HG02981 (cell line): ENCODE results near the gene KCTD5.

Source experiments
- ATAC-seq: cut with Tn5 transposase; IDR thresholded peaks from one replicate; pipeline ENCODE4 v1.9.1; 2021; ENCODE audit warnings: mild to moderate bottlenecking, moderate library complexity; ENCODE audit not compliant: unreplicated experiment

Gene KCTD5

DNA sequence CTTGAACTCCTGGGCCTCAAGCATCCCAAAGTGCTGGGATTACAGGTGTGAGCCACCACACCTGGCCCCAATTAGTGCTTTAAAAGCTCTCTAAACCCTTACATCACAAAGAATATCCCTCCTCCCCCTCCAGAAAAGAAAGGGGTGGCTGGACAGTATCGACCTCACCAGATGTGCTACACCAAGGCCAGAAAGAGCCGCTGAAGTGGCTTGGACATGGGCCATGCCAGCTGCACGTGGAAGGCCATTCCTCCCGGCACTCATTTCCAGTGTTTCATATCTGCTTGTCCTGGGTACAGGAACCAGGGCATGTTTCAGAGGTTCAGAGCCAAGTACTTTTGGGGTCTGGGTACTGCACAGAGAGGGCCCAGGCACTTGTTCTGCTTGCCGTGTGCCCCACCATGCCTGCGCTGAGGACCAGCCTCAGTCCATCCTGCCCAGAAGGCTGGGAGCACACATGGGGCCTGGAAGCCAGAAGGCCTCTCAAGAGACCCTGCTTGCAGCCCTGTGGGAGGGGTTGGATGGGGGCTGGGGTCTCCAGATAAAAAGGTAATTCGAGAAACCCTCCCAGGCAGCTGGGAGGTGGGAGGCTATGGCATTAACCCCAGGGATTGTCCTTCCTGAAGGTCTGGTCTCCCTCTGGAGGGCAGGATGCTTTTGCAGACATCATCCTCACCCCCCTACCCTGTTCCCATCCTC lies 66.6 kb downstream of the KCTD5 start:
- ATAC-seq = no peak

DNA sequence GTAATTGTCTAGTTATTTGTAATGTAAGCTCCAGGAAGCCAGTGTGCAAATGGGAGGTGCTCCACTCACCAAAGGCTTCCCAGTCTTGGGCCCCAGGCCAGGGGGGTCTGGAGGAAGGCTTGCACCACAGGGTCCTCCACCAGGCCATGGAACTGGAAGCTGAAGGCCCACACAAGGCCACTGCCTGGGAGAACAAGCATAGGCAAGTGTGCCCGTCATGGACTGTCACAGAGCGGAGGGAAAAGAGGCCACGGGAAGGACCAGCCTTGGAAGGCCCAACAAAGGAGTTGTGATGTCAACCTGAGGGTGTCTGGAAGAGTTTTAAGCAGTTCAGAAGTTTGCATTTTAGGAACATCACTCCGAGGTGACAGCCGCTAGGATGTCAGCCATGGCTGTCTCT lies 67.2 kb downstream of the KCTD5 start:
- no peak for ATAC-seq

DNA sequence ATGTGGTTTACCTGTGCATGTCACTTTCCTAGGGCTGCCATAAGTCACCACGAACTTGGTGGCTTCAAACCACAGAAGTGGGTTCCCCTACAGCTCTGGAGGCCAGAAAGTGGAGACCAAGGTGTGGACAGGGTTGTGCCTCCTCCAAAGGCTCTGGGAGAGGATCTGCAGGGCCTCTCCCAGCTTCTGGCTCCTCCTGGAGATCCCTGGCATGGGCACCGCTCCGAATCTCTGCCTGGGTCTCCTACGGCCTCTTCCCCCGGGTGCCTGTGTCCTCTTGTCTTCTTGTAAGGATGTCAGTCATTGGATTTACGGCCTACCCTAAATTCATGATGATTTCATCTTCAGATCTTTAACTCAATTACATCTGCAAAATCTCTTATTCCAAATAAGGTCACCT lies 67.6 kb downstream of the KCTD5 start:
- no peak for ATAC-seq

DNA sequence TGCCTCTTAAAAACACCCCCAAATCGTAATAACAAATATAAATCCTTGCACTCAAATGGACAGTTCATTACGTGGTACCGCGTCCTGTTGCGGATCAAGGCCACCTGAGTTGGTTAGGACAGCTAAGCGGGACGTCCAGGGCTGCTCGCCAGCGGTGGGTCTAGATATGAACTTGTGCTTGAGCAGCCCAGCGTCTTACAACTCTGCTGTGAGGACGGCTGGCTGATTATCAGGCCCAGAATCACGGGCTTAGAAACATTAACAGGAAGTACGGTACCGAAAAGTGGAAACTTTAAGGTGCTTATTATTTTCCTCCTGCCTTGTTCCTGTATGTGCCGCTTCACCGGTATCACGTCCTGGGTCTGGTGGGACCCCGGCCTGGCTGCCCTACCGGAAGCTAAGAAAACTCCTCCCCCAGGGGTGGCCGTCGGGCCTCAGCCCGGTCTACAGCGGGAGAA lies 69.3 kb downstream of the KCTD5 start:
- ATAC-seq = no peak

DNA sequence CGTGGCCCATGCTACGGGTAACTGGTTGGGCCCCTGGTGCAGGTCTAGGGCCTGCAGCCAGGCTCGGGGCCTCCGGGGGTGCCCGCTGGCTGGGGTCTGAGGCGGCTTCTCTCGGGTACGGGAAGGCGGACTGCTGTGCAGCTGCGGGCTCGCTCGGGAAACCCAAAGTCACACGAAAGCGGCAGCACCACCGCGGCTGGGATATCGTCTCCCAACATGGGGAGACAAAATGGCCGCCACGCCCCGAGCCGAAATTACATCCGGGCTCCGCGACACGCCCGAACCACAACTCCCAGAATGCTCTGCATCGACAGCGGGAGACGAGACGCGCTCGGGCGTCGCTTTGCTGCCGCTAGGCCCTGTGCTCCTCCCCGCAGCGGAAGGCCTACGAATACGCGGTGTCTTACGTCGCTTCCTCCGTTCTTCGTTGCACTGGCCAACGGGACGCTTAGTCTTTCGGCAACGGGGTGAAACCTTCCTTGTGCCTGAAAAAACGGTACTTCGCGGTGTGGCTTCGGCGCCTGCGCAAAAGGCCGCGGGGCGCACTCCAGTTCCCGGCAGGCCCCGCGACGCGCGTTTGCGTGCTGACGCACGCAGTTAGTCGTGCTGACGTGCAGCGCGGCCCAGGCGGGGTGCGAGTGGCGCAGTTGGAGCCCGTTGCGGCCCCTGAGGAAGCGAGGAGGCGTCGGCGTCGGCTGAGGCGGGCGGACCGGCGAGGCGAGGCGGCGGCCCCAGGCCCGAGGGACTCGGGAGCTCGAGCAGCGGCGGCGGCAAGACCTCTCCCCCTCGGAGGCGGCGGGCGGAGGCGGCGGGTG lies 69.9 kb downstream of the KCTD5 start, which contains the start of gene SRRM2:
Gene SRRM2, plus strand, starts transcription at position 604 of the 815 bp plus-strand sequence. CDS start 3,727 bp downstream, outside the sequence.
- peak; percentile 78 for ATAC-seq

DNA sequence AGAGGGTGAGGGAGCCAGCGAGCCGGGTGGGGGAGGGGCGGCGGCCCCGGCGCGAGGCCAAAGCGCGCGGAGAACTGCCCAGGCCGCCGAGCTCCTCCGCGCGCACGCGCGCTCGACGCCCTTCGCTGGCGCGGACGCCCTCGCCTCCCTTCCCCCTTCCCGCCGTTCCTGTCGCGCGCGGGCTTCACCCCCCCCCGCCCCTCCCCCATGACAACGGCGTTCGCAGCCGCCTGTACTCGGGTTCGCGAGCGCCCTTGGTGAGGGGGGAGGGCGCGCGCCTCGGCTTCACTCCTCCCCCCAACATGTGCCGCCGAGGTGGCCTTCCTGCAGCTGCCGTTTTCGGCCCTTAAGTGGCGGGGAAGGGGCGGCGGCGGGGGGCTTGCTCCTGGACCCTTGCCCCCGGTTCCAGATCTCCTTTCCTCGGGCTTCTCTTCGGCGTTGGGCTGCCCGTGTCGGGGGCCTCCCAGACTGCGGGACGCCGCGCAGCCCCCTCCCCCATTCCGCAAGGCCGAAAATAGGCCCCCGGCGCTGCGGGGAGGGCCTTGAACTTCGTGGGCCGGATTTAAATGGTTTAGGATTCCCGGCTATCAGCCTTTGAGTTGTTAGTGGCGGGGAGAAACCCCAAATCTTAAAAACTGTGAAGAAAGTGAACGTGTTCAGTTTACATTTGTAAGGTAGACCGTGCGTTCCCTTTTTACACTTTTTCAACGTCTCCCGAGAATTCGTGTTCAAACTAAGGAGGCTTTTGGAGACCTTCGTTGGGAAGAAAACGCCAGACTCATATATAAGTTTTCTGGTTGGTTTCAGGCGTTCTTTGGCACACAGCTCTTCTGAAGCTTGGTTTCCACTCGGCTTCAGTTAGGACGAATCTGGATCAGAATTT lies 70.8 kb downstream of the KCTD5 start:
- ATAC-seq = peak; percentile 35

DNA sequence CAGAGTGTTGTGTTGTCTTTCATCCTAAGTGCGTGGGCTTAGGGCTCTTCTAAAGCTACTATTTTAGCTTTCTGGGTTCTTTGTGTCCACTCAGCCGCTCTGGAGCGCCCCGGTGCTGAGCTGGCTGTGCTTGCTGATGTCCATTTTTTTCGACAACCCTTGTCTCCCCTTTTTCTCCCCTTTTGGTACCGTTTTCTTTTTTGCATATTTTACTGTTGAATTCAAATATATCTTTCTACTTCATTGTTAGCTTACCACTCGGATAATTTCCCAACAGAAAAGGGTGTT lies 71.4 kb downstream of the KCTD5 start:
- no peak for ATAC-seq

DNA sequence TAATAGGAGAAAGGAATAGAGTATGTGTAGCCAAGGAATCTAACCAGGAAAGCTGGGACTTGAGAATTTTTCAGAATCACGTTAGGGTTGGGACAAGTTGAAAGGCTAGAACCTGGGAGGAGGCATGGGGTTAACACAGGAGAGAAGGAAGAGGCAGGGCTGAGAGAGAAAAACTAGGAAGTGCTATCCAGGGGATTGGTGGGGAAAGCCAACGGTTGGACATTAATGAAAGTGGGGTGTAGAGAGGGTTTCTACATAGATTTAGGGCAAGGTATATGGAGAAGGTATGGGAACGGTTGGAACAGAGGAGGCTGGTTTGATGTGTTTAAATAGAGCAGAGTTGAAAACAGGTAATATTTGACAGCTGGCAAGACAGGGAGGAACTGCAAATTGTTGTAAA lies 72.8 kb downstream of the KCTD5 start:
- ATAC-seq = no peak

DNA sequence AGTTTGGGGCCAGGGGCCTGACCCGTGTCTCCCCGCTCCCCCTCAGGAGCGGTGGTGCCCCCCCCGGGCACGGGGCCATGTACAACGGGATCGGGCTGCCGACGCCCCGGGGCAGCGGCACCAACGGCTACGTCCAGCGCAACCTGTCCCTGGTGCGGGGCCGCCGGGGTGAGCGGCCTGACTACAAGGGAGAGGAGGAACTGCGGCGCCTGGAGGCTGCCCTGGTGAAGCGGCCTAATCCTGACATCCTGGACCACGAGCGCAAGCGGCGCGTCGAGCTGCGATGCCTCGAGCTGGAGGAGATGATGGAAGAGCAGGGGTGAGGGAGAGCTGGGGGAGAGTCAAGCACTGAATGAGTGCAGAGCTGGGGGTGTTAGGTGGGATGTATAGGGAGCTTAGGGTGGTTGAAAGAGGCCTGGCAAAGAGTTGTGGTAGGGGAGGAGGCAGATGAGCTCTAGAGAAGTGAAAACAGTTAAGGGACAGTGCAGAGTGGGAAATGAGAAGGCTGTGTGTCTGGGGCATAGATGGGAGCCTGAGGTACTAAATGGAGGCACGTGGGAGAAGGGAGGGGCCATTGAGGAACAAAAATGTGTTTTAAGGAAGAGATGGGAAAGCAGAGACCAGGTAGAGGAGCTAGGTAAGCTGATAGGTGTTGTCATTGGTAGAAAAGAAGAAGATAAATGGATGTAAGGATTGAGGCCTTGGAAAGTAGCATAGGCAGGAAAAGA lies 74.1 kb downstream of the KCTD5 start:
- ATAC-seq = no peak

DNA sequence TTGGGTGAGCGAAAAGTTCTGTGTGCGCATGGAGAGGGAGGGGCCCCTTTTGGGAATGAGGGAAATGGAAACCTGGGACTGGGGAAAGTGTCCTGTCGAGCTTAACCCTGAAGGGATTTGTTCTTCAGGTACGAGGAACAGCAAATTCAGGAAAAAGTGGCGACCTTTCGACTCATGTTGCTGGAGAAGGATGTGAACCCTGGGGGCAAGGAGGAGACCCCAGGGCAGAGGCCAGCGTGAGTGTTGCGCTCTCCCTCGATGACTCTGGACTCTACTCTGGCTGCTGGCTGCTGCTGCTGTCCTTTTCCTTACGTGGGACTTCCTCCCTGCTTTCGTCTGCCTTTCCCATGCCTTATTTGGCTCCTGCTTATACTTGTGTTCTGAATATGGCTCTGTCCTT lies 75.0 kb downstream of the KCTD5 start:
- ATAC-seq = no peak
